HG03442 (cell line): Measurements from ENCODE around the gene ARX.

Experiments
- ATAC-seq: cut with Tn5 transposase; IDR thresholded peaks from one replicate; pipeline ENCODE4 v1.9.1; 2021; ENCODE audit warnings: mild to moderate bottlenecking, moderate library complexity; ENCODE audit not compliant: unreplicated experiment

ARX gene

DNA sequence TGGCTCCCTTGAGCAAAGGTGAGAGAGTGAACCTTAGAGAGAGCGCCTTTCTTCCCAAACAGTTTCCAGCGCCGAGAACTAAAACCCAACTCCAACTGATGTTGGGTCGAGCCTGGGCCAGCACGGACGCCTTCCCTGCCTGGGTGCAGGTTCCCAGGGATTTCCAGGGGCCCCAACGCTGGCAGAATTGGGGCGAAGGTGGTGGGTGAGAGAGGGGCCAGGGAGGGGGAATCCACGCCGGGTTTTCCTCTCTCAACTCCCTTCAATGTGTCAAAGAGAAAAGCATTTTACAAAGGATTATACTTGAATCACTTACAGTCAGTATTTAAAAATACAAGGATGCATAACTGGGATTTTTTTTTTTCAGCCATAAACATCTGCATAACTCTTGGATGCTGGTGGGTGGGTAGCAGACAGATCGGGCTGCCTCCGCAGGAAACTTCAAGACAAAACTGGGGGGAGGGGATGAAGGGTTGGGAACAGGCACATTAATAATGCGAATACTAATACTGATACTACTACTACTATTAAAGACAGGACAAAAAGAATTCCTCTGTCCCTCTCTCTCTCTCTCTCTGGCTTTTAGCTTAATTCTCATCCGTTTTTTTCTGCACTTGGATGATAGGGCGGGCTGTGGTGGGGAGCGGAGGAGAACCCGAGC, 1.3 kb upstream of the ARX start:
- no peak for ATAC-seq

DNA sequence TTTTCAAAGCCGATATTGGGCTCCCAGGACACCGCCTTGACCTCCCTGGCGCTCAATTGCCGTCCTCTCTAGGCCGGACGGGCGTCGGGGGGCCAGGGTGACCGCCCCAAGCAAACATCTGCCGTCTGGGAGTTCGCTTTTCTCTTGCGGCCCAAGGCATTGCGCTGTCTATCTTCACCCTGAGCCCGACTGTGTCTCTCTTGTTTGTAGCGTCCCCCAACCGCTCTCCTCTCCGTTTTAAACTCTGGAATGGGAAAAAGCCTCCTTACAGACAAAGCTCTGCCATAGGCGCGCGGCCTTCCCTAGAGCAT, 551 bp upstream of the ARX start:
- no peak for ATAC-seq

DNA sequence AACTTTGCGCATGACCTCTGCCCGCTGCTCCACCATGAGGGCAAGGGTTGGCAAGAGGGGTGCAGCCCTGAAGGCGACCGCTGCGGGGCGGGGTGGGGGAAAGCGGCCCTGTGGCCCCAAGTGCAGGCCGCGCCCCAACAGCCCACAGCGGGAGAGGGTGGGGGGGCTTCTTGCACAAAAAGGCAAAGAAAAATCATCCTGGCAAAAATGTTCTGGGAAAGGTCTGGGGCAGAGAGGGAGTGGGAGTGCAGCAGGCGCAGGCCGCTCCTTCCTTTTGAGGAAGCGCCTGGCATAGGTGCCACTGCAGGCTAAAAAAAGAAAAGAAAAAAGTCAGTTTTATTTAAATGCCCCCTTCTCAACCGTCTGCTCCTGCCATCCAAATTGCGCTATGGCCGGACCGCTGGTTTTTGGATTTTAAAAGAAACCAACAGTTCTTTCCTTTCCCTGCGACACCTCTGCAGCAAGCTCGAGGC, 1.4 kb downstream of the ARX start:
- no peak for ATAC-seq

DNA sequence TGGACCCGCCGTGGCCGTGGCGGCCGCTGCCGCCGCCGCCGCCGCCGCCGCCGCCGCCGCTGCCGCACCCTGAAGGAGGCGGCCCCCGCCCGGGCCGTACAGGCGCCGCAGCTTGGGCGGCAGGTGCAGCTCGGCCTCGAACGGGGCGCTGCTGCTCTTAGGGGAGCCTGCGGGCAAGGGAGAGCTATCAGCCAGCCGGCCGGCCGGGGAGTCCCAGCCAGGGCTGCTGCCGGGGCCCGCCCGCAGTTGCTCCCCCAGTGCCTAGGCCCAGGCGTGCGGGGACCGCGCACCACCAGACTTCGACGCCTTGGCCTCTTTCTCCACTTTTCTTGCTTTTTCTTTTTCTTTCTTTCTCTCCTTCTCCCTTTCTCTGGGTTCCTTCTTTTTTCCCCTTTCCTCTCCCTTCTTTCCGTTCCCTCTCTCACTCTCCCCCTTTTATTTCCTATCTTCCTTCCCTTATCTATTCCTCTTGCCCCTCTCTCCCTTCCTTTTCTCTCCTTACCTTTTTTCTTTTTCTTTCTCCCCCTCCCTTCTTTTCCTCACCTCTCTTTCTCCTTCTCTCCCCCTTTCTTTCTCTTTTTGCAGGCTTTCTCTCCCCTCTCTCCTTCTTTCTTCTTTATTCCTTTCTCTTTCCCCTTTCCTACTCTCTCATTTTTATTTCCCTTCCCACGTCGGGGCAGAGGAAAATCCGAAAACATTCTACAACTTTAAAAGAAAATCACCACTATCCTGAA, 2.0 kb downstream of the ARX start:
- no peak for ATAC-seq

DNA sequence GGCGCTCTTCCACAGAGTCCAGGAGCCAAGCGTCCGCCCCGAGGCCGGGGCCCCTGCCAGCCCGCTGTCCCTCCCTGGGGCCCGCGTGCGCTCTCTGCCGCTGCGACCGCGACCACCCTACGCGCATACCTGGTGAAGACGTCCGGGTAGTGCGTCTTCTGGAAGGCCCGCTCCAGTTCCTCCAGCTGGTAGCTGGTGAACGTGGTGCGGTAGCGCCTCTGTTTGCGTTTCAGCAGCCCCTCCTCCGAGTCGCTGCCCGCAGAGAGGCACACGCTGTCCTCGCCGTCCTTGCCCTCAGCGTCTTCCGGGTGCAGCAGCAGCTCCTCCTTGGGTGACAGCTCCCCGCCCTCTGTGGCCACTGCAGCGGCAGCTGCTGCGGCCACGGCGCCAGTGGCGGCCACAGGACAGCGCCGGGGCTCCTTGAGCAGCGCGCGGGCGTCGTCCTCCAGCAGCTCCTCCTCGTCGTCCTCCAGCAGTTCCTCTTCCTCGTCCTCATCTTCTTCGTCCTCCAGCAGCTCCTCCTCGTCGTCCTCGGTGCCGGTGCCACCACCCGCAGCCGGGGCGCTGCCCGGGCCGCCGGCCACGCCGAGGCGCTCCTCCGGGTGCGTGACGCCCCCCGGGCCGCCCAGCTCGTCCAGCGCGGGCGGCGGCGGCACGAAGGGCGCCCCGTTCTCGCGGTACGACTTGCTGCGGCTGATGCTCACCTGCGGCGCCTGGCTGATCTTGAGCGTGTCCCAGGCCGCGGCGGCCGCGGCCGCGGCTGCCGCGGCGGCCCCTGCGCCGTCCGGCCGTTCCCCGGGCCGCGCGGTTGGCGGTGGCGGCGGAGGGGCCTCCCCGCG, 2.8 kb downstream of the ARX start:
- ATAC-seq: no peak

DNA sequence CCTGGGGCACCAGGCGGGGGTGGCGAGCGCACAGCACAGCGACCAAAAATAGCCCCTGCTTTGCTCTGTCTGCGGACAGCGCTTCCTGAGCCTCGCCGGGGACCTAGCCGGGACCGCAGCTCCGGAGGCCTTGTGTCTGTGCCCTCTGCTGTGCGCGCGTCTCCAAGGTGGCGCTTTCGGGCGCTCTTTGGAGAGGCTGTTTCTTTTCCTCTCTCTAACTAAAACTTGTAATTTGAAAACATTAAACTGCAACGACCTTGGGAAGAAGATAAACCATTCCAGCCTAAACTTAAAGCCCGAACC, 3.4 kb downstream of the ARX start:
- ATAC-seq: no peak

DNA sequence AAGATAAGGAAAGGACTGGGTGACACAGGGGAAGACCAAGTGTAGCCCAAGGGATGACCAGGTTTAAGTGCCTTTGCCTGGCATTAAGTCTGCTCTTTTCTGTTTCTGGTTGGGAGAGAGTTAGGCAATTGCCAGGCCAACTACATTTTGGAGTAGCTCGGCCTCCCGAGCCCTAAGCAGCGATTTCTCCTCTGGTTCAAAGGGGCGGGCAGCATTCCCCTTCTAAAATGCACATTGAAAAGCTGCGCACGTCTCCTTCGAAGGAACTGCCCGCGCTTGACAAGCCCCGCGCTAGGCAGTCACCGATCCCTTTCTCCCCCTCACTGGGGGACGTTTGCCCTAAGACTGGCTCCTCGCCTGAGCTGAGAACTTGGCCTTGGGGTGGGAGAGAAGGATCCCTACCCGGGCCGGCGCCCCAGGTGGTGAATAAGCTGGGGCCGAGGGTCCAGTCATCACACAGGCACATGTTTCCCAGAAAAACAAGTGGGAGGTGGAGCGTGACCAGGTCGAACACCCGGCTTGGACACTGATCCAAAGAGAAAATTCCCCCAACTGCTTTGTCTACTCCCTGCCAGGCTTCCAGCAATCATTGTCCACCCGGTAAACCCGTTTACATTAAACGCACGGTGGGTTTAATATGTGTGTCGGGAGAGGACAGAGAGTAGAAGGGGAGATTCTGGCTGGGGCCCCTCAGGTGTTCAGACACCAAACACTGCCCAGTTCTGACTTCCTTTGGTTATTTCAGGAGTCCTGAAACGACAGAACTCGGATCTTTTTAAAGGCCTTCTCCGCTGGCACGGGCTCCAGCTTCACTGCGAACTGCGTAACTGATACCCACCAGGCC, 4.0 kb downstream of the ARX start:
- no peak for ATAC-seq

DNA sequence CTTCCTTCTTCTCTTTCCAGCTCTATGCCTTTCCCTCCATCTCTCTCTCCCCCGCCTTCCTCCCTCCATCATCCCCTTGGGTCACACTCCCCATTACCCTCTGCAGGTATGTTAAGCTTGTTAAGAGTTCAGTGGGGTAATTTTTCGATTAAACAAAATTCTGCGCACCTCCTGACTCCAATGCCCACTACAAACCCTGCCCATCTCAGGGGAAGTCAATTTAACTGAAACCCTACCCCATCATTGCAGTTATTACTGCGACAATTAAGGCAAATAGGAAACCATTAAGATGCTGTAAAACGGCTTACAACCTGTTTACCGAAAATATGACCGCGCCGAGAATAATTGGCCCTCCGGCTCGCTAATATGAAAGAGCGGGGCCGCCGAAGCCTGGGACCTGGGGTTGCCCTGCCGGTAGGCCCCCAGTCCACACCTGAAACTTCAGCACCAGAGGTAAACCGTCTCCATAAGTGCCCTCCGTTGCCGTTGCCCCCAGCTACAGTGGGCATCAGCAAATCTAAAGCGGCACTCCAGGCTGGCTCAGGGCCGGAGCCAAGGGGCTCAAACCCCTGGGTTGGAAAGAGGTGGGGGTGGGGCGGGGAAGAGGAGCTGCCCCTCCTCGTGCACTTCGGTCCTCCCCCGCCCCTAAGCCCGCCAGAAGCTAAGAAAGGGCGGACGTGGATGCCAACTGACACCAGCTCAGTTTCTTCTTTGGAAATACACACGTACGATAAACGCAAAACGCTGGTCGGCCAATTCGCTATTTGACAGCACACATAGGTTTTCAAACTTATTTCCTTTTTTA, 4.8 kb downstream of the ARX start:
- ATAC-seq: no peak

DNA sequence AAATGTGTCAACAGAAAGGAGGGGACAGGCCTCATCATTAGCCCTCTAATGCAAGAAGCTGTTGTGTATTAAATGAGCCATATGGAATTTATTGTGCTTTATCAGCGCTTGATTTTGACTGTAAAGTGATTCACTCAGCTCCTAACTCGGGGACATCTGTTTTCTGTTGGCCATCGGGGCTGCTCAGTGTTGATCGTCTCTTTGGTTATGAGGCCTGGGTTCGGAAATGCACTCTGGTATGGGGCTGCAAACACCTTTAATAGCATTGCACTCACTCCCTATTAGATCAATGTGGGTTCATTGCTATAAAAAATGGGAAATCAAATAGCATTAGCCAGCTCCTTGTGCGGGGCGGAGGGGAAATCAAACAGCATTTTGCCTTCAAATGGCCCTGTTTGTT, 6.4 kb downstream of the ARX start:
- ATAC-seq: no peak

DNA sequence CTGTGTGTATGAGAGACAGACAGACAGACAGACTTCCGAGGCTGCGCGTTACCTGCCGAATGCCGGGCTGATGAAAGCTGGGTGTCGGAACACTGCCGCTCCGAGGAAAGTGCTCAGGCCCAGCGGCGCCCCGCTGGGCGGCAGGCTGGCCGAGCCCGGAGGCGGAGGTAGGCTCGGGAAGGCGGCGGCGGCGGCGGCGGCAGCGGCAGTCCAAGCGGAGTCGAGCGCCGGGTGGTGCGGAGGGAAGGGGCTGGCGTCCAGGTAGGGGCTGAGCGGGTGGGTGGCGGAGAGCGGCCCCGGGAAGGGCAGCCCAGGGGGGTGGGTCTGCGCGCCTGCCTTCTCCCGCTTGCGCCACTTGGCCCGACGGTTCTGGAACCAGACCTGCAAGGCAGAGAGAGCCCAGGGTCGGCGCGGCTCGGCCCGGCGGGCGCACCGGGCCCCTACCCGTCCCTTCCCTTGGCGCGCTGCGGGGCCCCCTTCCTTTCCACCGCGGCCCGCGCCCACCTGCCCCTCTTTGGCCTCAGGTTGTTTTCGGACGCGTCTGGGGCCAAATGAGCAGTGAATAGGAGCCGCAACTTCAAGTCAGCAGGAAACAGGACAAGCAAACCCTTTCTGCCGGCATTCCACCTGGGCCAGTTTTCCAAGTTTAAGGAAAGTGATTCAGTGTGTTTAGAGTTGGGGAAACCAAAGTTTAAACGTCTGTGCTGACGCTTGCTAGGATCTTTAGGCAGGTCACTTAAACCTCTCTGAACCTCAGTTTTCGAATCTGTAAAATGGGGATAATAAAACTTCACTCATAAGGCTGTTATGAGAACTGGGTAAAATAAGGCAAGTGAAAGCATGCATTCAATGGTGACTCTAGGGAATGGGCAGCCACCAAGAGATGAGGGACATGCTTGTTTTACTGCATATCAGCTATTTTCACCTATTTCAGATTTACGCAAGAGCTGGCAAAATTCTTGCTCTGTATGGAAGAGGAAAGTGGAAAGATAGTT, 8.4 kb downstream of the ARX start:
- no peak for ATAC-seq

DNA sequence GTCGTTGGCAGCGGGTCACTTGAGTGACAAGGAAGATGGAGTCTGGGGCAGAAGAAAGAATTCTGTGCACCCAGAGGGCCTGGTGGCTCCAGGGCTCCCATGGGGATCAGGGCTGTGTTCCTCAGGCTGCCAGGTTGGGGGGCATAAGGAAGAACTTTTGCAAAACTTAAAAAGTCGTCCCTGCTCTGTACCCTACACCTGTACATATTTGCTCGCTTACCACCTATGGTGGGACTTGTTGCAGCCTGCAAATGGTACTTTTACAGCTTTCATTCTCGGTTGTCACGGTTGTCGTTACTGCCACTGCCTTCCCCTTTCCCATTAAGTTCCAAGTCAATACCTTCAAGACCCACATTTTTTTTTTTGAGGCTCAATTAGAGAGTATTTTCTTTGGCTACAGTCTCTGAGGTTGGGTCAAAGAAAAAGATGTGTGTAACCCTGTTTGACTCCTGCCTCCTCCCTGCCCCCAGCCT, 9.1 kb downstream of the ARX start:
- no peak for ATAC-seq

DNA sequence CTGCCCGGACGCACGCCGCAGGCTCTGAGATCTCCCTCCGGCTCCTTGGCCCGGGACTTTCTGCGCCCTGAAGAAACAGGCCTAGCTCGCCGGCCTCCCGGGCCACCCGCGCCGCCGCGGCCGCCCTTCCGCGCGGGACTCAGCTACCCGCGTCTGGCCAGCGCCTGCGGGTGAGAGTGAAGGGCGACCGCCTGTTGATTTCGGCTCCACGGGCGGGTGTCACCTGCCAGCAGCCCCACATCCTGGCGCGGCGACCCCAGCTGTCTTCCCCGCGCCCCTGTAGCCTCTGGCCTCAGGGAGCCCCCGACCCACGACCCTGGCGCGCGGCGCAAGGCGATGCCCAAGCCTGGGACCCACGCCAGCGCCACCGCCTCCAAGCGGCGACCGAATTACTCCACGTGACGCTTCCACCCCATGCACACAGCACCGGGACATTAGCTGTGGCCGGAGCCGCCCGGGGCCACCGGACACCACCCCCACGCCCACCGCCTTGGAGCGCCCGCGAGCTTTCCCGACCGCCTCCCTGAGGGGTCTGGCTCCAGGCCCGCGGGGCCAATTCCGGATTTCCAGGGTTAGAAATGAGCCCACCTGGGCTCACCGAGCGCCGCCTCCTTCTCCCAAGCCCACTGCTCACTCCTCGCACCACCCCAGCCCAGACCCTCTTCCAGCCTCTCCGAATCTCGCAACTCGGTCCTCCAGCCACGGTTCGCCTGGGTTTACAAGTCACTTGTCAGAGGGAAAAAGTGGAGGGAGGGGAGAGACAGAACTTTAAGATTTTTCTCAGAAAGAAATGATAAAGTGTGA, 10.2 kb downstream of the ARX start:
- no peak for ATAC-seq

DNA sequence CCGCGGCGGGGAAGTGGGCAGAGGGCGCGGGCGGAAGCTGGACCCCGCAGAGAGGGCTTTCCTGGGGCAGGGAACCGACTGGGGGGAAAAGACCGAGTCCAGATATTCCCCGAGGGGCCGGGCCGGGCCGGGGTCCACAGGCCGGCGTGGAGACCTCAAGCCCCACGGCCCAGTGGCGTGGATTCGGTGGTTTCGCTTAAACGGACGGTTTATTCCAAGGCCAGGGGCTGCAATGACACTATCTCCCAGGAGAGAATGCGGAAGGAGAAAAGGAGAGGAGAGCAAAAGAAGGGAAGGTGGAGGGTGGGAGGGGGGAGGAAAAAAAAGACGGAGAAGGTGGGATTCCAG, 10.8 kb downstream of the ARX start:
- ATAC-seq: no peak

DNA sequence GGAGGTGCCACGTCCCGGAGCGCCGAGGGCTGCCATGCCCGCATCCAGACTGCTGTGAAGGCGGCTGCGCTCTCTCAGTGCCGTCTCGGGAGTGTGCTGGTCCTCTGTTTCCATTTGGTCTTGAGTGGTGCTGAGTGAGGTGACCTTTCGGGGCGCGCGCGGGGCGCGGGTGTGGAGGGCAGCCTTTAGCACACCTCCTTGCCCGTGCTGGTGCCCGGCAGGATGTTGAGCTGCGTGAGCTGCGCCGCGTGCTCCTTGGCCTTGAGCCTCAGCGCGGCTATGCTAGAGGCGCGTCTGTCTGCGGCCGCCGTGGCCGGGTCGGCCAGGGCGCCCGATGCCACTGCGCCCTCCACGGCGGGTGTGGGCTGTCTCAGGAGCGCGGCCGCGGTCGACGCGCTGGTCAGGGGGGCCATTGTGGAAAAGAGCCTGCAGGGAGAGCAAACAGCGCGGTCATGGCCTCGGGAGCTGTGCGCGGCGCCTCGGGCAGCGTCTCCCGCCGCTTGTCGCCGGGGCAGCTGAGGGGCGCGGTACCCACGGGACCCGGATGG, 11.2 kb downstream of the ARX start:
- no peak for ATAC-seq

DNA sequence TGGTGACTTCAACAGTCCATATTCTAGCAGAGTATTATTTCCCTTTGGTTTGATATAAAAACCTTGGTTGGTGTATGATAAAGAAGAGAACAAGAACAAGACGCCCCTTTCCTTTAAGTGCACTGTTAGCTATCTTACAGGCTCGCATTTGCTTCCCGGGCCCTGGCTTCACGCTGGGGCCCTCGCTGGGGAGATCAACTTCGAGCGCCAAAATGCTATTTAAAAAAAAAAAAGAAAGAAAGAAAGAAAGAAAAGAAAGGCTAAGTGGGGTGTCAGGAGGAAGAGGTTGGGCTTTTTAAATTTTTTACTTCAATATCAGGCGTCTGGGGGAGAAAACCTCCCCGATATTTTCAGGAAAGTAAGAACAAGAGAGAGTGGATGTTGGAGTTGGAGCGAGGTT, 11.7 kb downstream of the ARX start:
- no peak for ATAC-seq

DNA sequence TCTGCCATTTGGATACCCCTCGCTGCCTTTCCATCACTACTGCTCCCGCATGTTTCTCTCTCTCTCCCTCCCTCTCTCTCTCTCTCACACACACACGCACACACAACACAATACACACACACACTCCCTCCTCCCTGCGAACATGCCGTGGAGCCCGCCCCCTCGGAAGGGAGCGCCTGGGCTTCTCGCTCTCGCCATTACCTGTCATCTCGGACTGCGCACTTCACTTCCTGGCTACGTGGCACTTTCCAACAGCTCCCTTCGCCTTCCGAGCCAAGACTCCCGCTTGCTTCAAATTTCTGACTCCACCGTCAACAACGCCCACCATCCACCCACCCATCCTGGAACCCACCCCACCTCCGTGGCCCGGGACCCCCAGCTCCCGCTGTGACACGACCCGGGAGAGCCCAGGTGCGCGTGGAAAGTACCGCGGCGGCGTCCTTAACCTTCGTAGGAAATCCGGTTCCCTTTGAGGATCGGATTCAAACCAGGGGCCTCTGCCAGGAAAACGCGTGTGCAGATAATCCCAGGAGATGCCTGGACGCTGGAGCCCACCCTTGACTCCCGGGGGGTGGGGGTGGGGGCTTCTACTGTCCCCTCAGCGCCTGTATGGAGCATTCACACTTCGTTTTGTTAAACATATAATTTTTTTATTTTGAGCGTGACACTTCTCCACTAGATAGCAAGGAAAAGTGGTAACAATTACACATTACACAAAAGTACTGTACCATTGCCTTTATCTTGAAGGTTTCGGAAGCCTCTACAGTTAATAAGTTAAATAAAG, 12.5 kb downstream of the ARX start:
- ATAC-seq: no peak

DNA sequence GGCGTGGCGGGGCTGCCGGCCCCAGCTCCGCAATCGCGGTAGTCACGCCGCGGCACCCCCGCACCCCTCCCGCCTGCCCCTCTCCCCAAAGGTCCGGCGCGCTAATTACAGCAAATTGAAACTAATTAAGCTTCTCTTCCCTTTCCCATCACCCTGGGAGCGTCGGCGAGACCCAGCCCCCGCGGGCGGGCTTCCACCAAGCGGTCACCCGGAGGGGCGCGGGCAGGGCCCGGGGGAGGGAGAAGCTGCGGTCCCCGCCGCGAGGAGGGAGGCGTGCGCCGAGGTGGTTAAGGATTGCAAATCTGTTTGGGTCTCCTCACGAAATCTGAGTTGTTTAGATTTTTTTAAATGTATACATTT, 13.1 kb downstream of the ARX start:
- no peak for ATAC-seq
